Esophagus (tissue), 2 donors: ENCODE results near the gene C10orf143. TPM values are rescaled to one million over a fixed set of nuclear protein-coding genes. Genes with fewer than 3 reads are reported as not detected.

ENCODE experiments used
- polyA plus RNA-seq, 2 donors: library from polyadenylated mRNA; stranded (reverse); fragments of 200-250 nt; gene quantifications; one replicate each; pipeline ENCODE4 v1.2.3, GENCODE V29; 2013
- donor health status: healthy with polysubstance abuse.
- donor health status: Bipolar disorder and iron deficiency.

Gene C10orf143
- polyA plus RNA-seq, 2 donors: 3.7 to 6.3 TPM

Other genes starting within 250 kb of the C10orf143 start
- under 1 TPM; 0.57 to 0.58 TPM for gene EBF3, start 146.6 kb downstream of the C10orf143 start, polyA plus RNA-seq
- gene GLRX3, start 25.6 kb upstream of the C10orf143 start, polyA plus RNA-seq: 10 to 100 TPM; 41.8 to 80.3 TPM